ENCODE results near the gene ERBIN.

ERBIN gene

GRCh38 chr5:65925601-65926275 lies 637 bp upstream of the ERBIN start:
- Histone ChIP-seq H4K20me1 (ENCODE audit: low read depth, low read length) (peaks cover 14% of the 10 kb centered on the region), H3K79me2 (ENCODE audit: insufficient read depth, low read length) (peaks cover 46% of the 10 kb centered on the region), H3K9ac (ENCODE audit: low read length) (peak overlapping the region; percentile 97), H3K9me2 (replicated peaks; ENCODE audit: insufficient read depth, low read length) (no peaks in the 10 kb centered on the region), H2AFZ (ENCODE audit: low read depth, low read length, severe bottlenecking) (peak overlapping the region; percentile 68), H3K4me2 (ENCODE audit: low read depth, low read length, poor library complexity, severe bottlenecking) (peak overlapping the region; percentile 100), H3F3A (ENCODE audit: insufficient read depth) (peaks cover 14% of the 10 kb centered on the region), H3K27ac (ENCODE audit: low read depth, low read length) (peak overlapping the region; percentile 99), H3K27me3 (ENCODE audit: low read length) (no peaks in the 10 kb centered on the region), H3K4me3 (ENCODE audit: insufficient read depth, low read length, poor library complexity, severe bottlenecking) (peak overlapping the region; percentile 91), H3K9me3 (ENCODE audit: insufficient read depth, low read length) (no peaks in the 10 kb centered on the region), H3K36me3 (ENCODE audit: low read length) (peaks cover 3% of the 10 kb centered on the region; the same call in 1 of the 2 replicates)
- TF ChIP-seq CTCF (IDR thresholded peaks at IDR 0.05; ENCODE audit: insufficient read depth, low read length, poor library complexity, severe bottlenecking) (peak; percentile 22), EZH2phosphoT487 (conservative IDR thresholded peaks at IDR 0.05; ENCODE audit: low read length) (no peak)

- Histone ChIP-seq H3K79me2 (ENCODE audit: insufficient read depth, low read length) (peaks cover 58% of the 10 kb centered on the region), H4K20me1 (ENCODE audit: low read depth, low read length) (peaks cover 19% of the 10 kb centered on the region), H3K36me3 (ENCODE audit: low read length) (peaks cover 3% of the 10 kb centered on the region; the same call in 1 of the 2 replicates), H3K9me2 (replicated peaks; ENCODE audit: insufficient read depth, low read length) (no peaks in the 10 kb centered on the region), H3K27me3 (ENCODE audit: low read length) (no peaks in the 10 kb centered on the region), H3K4me3 (ENCODE audit: insufficient read depth, low read length, poor library complexity, severe bottlenecking) (peak overlapping the region; percentile 91), H3K9me3 (ENCODE audit: insufficient read depth, low read length) (no peaks in the 10 kb centered on the region), H3K9ac (ENCODE audit: low read length) (peak overlapping the region; percentile 97), H3K4me2 (ENCODE audit: low read depth, low read length, poor library complexity, severe bottlenecking) (peak overlapping the region; percentile 100), H3K27ac (ENCODE audit: low read depth, low read length) (peak overlapping the region; percentile 99), H2AFZ (ENCODE audit: low read depth, low read length, severe bottlenecking) (peak overlapping the region; percentile 68), H3F3A (ENCODE audit: insufficient read depth) (peaks cover 14% of the 10 kb centered on the region)
- TF ChIP-seq CTCF (IDR thresholded peaks at IDR 0.05; ENCODE audit: insufficient read depth, low read length, poor library complexity, severe bottlenecking), result no peak
- no peak for TF ChIP-seq EZH2phosphoT487 (conservative IDR thresholded peaks at IDR 0.05; ENCODE audit: low read length)
Observed at GRCh38 chr5:65926893-65927292, 518 bp downstream of the ERBIN start.

GRCh38 chr5:65927503-65928321 lies 1.3 kb downstream of the ERBIN start:
- Histone ChIP-seq H3F3A (ENCODE audit: insufficient read depth) (peaks cover 14% of the 10 kb centered on the region), H4K20me1 (ENCODE audit: low read depth, low read length) (peaks cover 22% of the 10 kb centered on the region), H3K9me2 (replicated peaks; ENCODE audit: insufficient read depth, low read length) (no peaks in the 10 kb centered on the region), H3K9me3 (ENCODE audit: insufficient read depth, low read length) (no peaks in the 10 kb centered on the region), H3K36me3 (ENCODE audit: low read length) (peaks cover 3% of the 10 kb centered on the region; the same call in 1 of the 2 replicates), H3K4me3 (ENCODE audit: insufficient read depth, low read length, poor library complexity, severe bottlenecking) (peak overlapping the region; percentile 91), H2AFZ (ENCODE audit: low read depth, low read length, severe bottlenecking) (peak overlapping the region; percentile 1), H3K27me3 (ENCODE audit: low read length) (no peaks in the 10 kb centered on the region), H3K4me2 (ENCODE audit: low read depth, low read length, poor library complexity, severe bottlenecking) (peak overlapping the region; percentile 100), H3K79me2 (ENCODE audit: insufficient read depth, low read length) (peaks cover 66% of the 10 kb centered on the region), H3K27ac (ENCODE audit: low read depth, low read length) (peak overlapping the region; percentile 99), H3K9ac (ENCODE audit: low read length) (peak overlapping the region; percentile 97)
- no peak for TF ChIP-seq EZH2phosphoT487 (conservative IDR thresholded peaks at IDR 0.05; ENCODE audit: low read length)
